GM12878 (cell line): ENCODE measurements around the gene NHS. TPM values are rescaled to one million over a fixed set of nuclear protein-coding genes. Genes with fewer than 3 reads are reported as not detected.

Experiments used
- ATAC-seq: fragments of 200-7000 bp; cut with Tn5 transposase; 3 replicates; pipeline ENCODE4 v1.9.1; 2020; ENCODE audit warnings: mild to moderate bottlenecking, moderate library complexity
- BruUV-seq: library from RNA; stranded (reverse); fragments of 400-500 nt; replicated peaks from 2 replicates; lab custom pipeline; 2021; lab: Mats Ljungman, UMichigan
- CTCF ChIA-PET: fragments of 300-600 bp; sonication (Branson Sonifier 250); formaldehyde crosslinking; extraction: SDS; loops from one replicate; lab custom pipeline; 2021; ENCODE audit warnings: inconsistent platforms; lab: Yijun Ruan, JAX
- POLR2A ChIA-PET: fragments of 350-600 bp; formaldehyde crosslinking; extraction: SDS; loops from one replicate; lab custom pipeline; 2021; ENCODE audit warnings: inconsistent platforms; lab: Charles Lee
- RAD21 ChIA-PET: fragments of 300-600 bp; sonication (Branson Sonifier 250); formaldehyde crosslinking; loops from one replicate; lab custom pipeline; 2023; ENCODE audit warnings: antibody characterized with exemption; ENCODE audit not compliant: unreplicated experiment; lab: Charles Lee
- SMC1A ChIA-PET: fragments of 300-600 bp; sonication (Branson Sonifier 250); formaldehyde crosslinking; loops from one replicate; lab custom pipeline; 2023; ENCODE audit not compliant: unreplicated experiment, uncharacterized antibody; lab: Charles Lee
- DNase-seq: peaks from one replicate; pipeline ENCODE4 v3.0.0-alpha.2; 2011; ENCODE audit warnings: low read depth, low spot score
- FAIRE-seq: peaks from 3 replicates; lab custom pipeline; 2011; peaks lifted over from hg19 to GRCh38; lab: Jason Lieb, UNC
- H2AFZ ChIP-seq: 2 replicates; pipeline ENCODE4 v1.6.0; 2011; ENCODE audit warnings: low read depth, low read length, control low read depth; ENCODE audit not compliant: control insufficient read depth
- H3K27ac ChIP-seq: 2 replicates; pipeline ENCODE4 v1.5.1; 2011; ENCODE audit warnings: control low read depth; ENCODE audit not compliant: control insufficient read depth, insufficient read depth
- H3K27me3 ChIP-seq, 2 experiments: replicated peaks in 1 of 2; 2 replicates each; pipeline versions ENCODE4 v1.6.0 to v1.6.1; 2011; ENCODE audit warnings: low read length in 1 of 2; ENCODE audit not compliant: control insufficient read depth in 2 of 2, insufficient read depth in 2 of 2
- H3K36me3 ChIP-seq, 2 experiments: 2 replicates each; pipeline ENCODE4 v1.5.1; 2011; ENCODE audit warnings: low read length in 1 of 2; ENCODE audit not compliant: control insufficient read depth in 2 of 2, insufficient read depth in 2 of 2
- H3K4me1 ChIP-seq: 2 replicates; pipeline ENCODE4 v1.6.1; 2011; ENCODE audit warnings: mild to moderate bottlenecking, low read length, moderate library complexity, mixed read lengths; ENCODE audit not compliant: control insufficient read depth, insufficient read depth
- H3K4me2 ChIP-seq: 2 replicates; pipeline ENCODE4 v1.6.0; 2011; ENCODE audit warnings: control low read depth; ENCODE audit not compliant: control insufficient read depth, insufficient read depth
- H3K4me3 ChIP-seq: fragments of 200-600 bp; sonication (generic); 2 replicates; pipeline ENCODE4 v1.5.1; 2016
- H3K79me2 ChIP-seq: 2 replicates; pipeline ENCODE4 v1.6.0; 2011; ENCODE audit warnings: low read length; ENCODE audit not compliant: control insufficient read depth, insufficient read depth
- H3K9ac ChIP-seq: 2 replicates; pipeline ENCODE4 v1.8.0; 2011; ENCODE audit warnings: low read length, control low read depth, mixed read lengths; ENCODE audit not compliant: control insufficient read depth, insufficient read depth
- H3K9me3 ChIP-seq: replicated peaks from 3 replicates; pipeline ENCODE4 v1.5.1; 2011; ENCODE audit warnings: mild to moderate bottlenecking, low read length; ENCODE audit not compliant: control insufficient read depth, insufficient read depth
- H4K20me1 ChIP-seq: 2 replicates; pipeline ENCODE4 v1.6.0; 2011; ENCODE audit not compliant: control insufficient read depth, insufficient read depth
- CEBPZ ChIP-seq: fragments of 150-350 bp; IDR thresholded peaks from 2 replicates; pipeline ENCODE4 v1.6.1; 2016; ENCODE audit warnings: low read depth, low read length
- CUX1 ChIP-seq: IDR thresholded peaks from 2 replicates; pipeline ENCODE4 v1.6.1; 2012; ENCODE audit warnings: improper control_type of control experiment, low read depth, low read length; ENCODE audit not compliant: insufficient replicate concordance
- POLR2A ChIP-seq: IDR thresholded peaks from 2 replicates; pipeline ENCODE4 v1.6.1; 2011; ENCODE audit warnings: low read depth, mild to moderate bottlenecking, low read length
- WRNIP1 ChIP-seq: IDR thresholded peaks from 2 replicates; pipeline ENCODE4 v1.6.1; 2011; ENCODE audit warnings: low read depth, low read length, improper control_type of control experiment, borderline replicate concordance
- in situ Hi-C: fragments of 300-500 bp; cut with MboI; formaldehyde crosslinking; loops from 9 replicates; pipeline ENCODE4 v1.14.3; 2018; ENCODE audit warnings: mixed read lengths
- intact Hi-C: fragments of 100-400 bp; cut with micrococcal nuclease; formaldehyde crosslinking; loops from one replicate; pipeline ENCODE4 v1.14.2; 2022; ENCODE audit not compliant: unreplicated experiment
- polyA plus RNA-seq, 11 experiments: library from polyadenylated mRNA; depleted of rRNA in 4 of 11; unstranded in 6 of 11; stranded (reverse) in 5 of 11; fragments of >200 nt; fragmentation: Nextera tagmentation in 4 of 11; fragmentation: Illumina TruSeq in 1 of 11; extraction: Ambion mirVana in 4 of 11; extraction: Trizol in 1 of 11; gene quantifications; 1 replicate in 1 of 11; 2 replicates in 10 of 11; pipeline versions ENCODE4 v1.2.1 to v1.2.3, GENCODE V29; 2011 to 2016; ENCODE audit warnings: inconsistent platforms in 2 of 11, missing spikeins in 2 of 11, low read depth in 1 of 11
- total RNA-seq, 4 experiments: library from RNA; depleted of rRNA in 3 of 4; stranded (reverse); fragments of >200 nt in 3 of 4; fragmentation: Illumina TruSeq in 1 of 4; extraction: Trizol in 1 of 4; gene quantifications; 2 replicates each; pipeline versions ENCODE4 v1.2.1 to v1.2.3, GENCODE V29; 2013 to 2021

NHS gene
- total and polyA plus RNA-seq, 10 of the 15 experiments (the other 5 are each of a cell fraction or from before 2014, with no cell fraction given): under 0.01 to 0.07 (median 0.03) TPM; not detected in 7

- Histone ChIP-seq H3K4me1 (no peaks in the 10 kb centered on the region), H3K27me3 (no peaks in the 10 kb centered on the region), H2AFZ (no peak overlapping the region), H3K36me3 (no peaks in the 10 kb centered on the region), H3K4me3 (no peak overlapping the region), H3K79me2 (no peaks in the 10 kb centered on the region), H3K27ac (no peak overlapping the region), H4K20me1 (no peaks in the 10 kb centered on the region), H3K9me3 (no peaks in the 10 kb centered on the region), H3K9ac (no peak overlapping the region), H3K4me2 (no peak overlapping the region)
- ATAC-seq (no peak), DNase-seq (no peak), FAIRE-seq (no peak)
- in situ Hi-C loops: no loop called here
- POLR2A ChIA-PET: no interaction called here
- TF ChIP-seq CUX1 (no peak), POLR2A (no peak), CEBPZ (no peak), WRNIP1 (no peak)
- SMC1A ChIA-PET: no interaction called here
- CTCF ChIA-PET: no interaction called here
- intact Hi-C loops: no loop called here
- RAD21 ChIA-PET: no interaction called here
- BruUV-seq: no TSS peak
Measured at GRCh38 chrX:17643528-17643927, 268.5 kb downstream of the NHS start.
